Mucosa of rectum (tissue), 2 donors: ENCODE data around the gene EPHB6.

Experiments
- H3K27ac ChIP-seq, 2 donors: one replicate each; pipeline ENCODE4 v1.7.0; 2013; ENCODE audit warnings: inconsistent platforms in 2 of 2, low read depth in 2 of 2, low read length in 2 of 2
- H3K27me3 ChIP-seq, 2 donors: one replicate each; pipeline ENCODE4 v1.7.0; 2013; ENCODE audit warnings: low read length in 2 of 2; ENCODE audit not compliant: control insufficient read depth in 2 of 2, insufficient read depth in 2 of 2
- H3K36me3 ChIP-seq, 2 donors: one replicate each; pipeline ENCODE4 v1.7.0; 2013; ENCODE audit warnings: low read length in 2 of 2; ENCODE audit not compliant: control insufficient read depth in 2 of 2, insufficient read depth in 2 of 2
- H3K4me1 ChIP-seq, 2 donors: one replicate each; pipeline ENCODE4 v1.7.0; 2013; ENCODE audit warnings: low read length in 2 of 2, mild to moderate bottlenecking in 1 of 2; ENCODE audit not compliant: control insufficient read depth in 2 of 2, insufficient read depth in 2 of 2
- H3K4me3 ChIP-seq, 2 donors: one replicate each; pipeline ENCODE4 v1.7.0; 2013; ENCODE audit warnings: low read length in 2 of 2
- H3K9ac ChIP-seq, 2 donors: one replicate each; pipeline ENCODE4 v1.7.0; 2013; ENCODE audit warnings: low read length in 2 of 2, low read depth in 1 of 2, mild to moderate bottlenecking in 1 of 2
- H3K9me3 ChIP-seq, 2 donors: one replicate each; pipeline ENCODE4 v1.7.0; 2013; ENCODE audit warnings: low read length in 2 of 2; ENCODE audit not compliant: control insufficient read depth in 2 of 2
- donor health status: healthy.
- donor health status: Normal muscosa, but diverticular disease.

EPHB6 gene

GRCh38 chr7:142919656-142920055 is 64.8 kb downstream of the EPHB6 start:
- H3K4me3 ChIP-seq = no peak overlapping the region
- H3K9ac ChIP-seq = no peak overlapping the region
- H3K9me3 ChIP-seq = no peaks in the 10 kb centered on the region
- peaks cover 0 to 7% of the 10 kb centered on the region in 2 donors for H3K27me3 ChIP-seq
- no peaks in the 10 kb centered on the region for H3K36me3 ChIP-seq
- no peaks in the 10 kb centered on the region for H3K4me1 ChIP-seq
- H3K27ac ChIP-seq = no peak overlapping the region
